ENCODE results near the gene CD22. TPM values are rescaled to one million over a fixed set of nuclear protein-coding genes. Genes with fewer than 3 reads are reported as not detected.

Gene CD22
- total and polyA plus RNA-seq, 4 donors: 0.15 to 4.1 (median 1.3) TPM

GRCh38 chr19:35392742-35393715 lies 64.0 kb downstream of the CD22 start:
- H3K36me3 ChIP-seq (ENCODE audit: control insufficient read depth in 4 of 4, insufficient read depth in 3 of 4, low read depth in 1 of 4, low read length in 3 of 4): no peaks in the 10 kb centered on the region
- H3K4me3 ChIP-seq (ENCODE audit: low read depth in 1 of 3, low read length in 3 of 3): no peak overlapping the region
- 78% methylated on average over 5 of the region's 5 CpGs for WGBS
- no peak for TF ChIP-seq FOXA2 (IDR thresholded peaks at IDR 0.05)
- no peak for TF ChIP-seq SP1 (IDR thresholded peaks at IDR 0.05)
- no peak for TF ChIP-seq EGR1 (IDR thresholded peaks at IDR 0.05; ENCODE audit: low read depth in 2 of 2)
- no peak for TF ChIP-seq MAX (IDR thresholded peaks at IDR 0.05)
- no peaks in the 10 kb centered on the region for H3K4me1 ChIP-seq (ENCODE audit: control insufficient read depth in 4 of 4, insufficient read depth in 4 of 4, low read length in 3 of 4)
- no peaks in the 10 kb centered on the region for H3K27me3 ChIP-seq (ENCODE audit: control insufficient read depth in 4 of 4, insufficient read depth in 4 of 4, low read length in 3 of 4)
- H3K9ac ChIP-seq (ENCODE audit: low read depth in 1 of 2, low read length in 2 of 2): no peak overlapping the region
- no peak overlapping the region for H3K27ac ChIP-seq (ENCODE audit: low read depth in 1 of 2, low read length in 2 of 2)
- H3K9me3 ChIP-seq (ENCODE audit: control insufficient read depth in 4 of 4, low read length in 3 of 4): no peaks in the 10 kb centered on the region
- DNase-seq (ENCODE audit: low spot score): no peak

- H3K27me3 ChIP-seq (ENCODE audit: control insufficient read depth in 4 of 4, insufficient read depth in 4 of 4, low read length in 3 of 4): no peaks in the 10 kb centered on the region
- no peak overlapping the region for H3K9ac ChIP-seq (ENCODE audit: low read depth in 1 of 2, low read length in 2 of 2)
- H3K4me1 ChIP-seq (ENCODE audit: control insufficient read depth in 4 of 4, insufficient read depth in 4 of 4, low read length in 3 of 4): no peaks in the 10 kb centered on the region
- H3K36me3 ChIP-seq (ENCODE audit: control insufficient read depth in 4 of 4, insufficient read depth in 3 of 4, low read depth in 1 of 4, low read length in 3 of 4): no peaks in the 10 kb centered on the region
- no peak overlapping the region for H3K4me3 ChIP-seq (ENCODE audit: low read depth in 1 of 3, low read length in 3 of 3)
- TF ChIP-seq GABPA (IDR thresholded peaks at IDR 0.05 in 1 of 2, conservative IDR thresholded peaks at IDR 0.05 in 1 of 2): no peak
- TF ChIP-seq HNF4A (conservative IDR thresholded peaks at IDR 0.05): no peak
- no peak for TF ChIP-seq ATF3 (IDR thresholded peaks at IDR 0.05)
- no peak for TF ChIP-seq MAX (IDR thresholded peaks at IDR 0.05)
- TF ChIP-seq JUND (IDR thresholded peaks at IDR 0.05): no peak
- TF ChIP-seq RAD21 (IDR thresholded peaks at IDR 0.05): no peak
- no peak for TF ChIP-seq CTCF (IDR thresholded peaks at IDR 0.05; ENCODE audit: low read depth, low read length, missing input control)
- TF ChIP-seq HNF4G (IDR thresholded peaks at IDR 0.05): no peak
- no peak for TF ChIP-seq ZBTB33 (IDR thresholded peaks at IDR 0.05)
- no peak for TF ChIP-seq TAF1 (conservative IDR thresholded peaks at IDR 0.05)
- no peak for TF ChIP-seq SP1 (IDR thresholded peaks at IDR 0.05)
- TF ChIP-seq YY1 (IDR thresholded peaks at IDR 0.05): no peak
- WGBS: 61% methylated on average over 19 of the region's 19 CpGs
- H3K9me3 ChIP-seq (ENCODE audit: control insufficient read depth in 4 of 4, low read length in 3 of 4): no peaks in the 10 kb centered on the region
- DNase-seq (ENCODE audit: low spot score): no peak
- H3K27ac ChIP-seq (ENCODE audit: low read depth in 1 of 2, low read length in 2 of 2): no peak overlapping the region
Observed at GRCh38 chr19:35395382-35396199, 66.6 kb downstream of the CD22 start.
